GM12872 (cell line): ENCODE measurements around the gene OR5T3.

Source experiments
- CTCF ChIP-seq: IDR thresholded peaks from 3 replicates; pipeline ENCODE4 v1.5.1; 2011; ENCODE audit warnings: low read depth, mild to moderate bottlenecking, low read length, moderate library complexity; ENCODE audit not compliant: insufficient read depth

OR5T3 gene

GRCh38 chr11:56296898-56297297 lies 44.8 kb downstream of the OR5T3 start:
- TF ChIP-seq CTCF, result no peak
